SH-SY5Y (cell line): Measurements from ENCODE around the gene NDUFAF3.

Experiments
- GATA2 ChIP-seq: IDR thresholded peaks from 2 replicates; pipeline ENCODE4 v1.6.1; 2011; ENCODE audit warnings: mild to moderate bottlenecking, low read depth, low read length
- GATA3 ChIP-seq: IDR thresholded peaks from 2 replicates; pipeline ENCODE4 v1.6.1; 2011; ENCODE audit warnings: low read depth, mild to moderate bottlenecking, low read length, moderate library complexity

NDUFAF3 gene

GRCh38 chr3:49032646-49033304 lies 10.9 kb downstream of the NDUFAF3 start:
- TF ChIP-seq GATA2: no peak

GRCh38 chr3:49034650-49035049 lies 12.7 kb downstream of the NDUFAF3 start:
- TF ChIP-seq GATA3 (no peak), GATA2 (no peak)

- TF ChIP-seq GATA3 (no peak), GATA2 (no peak)
Measured at GRCh38 chr3:49035281-49035680, 13.4 kb downstream of the NDUFAF3 start.

GRCh38 chr3:49053543-49053942 lies 31.6 kb downstream of the NDUFAF3 start:
- TF ChIP-seq GATA3 (no peak), GATA2 (no peak)

- no peak for TF ChIP-seq GATA2
- TF ChIP-seq GATA3: no peak
Measured at GRCh38 chr3:49054344-49054862, 32.5 kb downstream of the NDUFAF3 start.

GRCh38 chr3:49057268-49057667 lies 35.3 kb downstream of the NDUFAF3 start:
- no peak for TF ChIP-seq GATA3
- TF ChIP-seq GATA2: no peak

- no peak for TF ChIP-seq GATA2
- TF ChIP-seq GATA3: no peak
Measured at GRCh38 chr3:49058011-49058410, 36.1 kb downstream of the NDUFAF3 start.
